Measurements from ENCODE around the gene IGSF6.

DNA sequence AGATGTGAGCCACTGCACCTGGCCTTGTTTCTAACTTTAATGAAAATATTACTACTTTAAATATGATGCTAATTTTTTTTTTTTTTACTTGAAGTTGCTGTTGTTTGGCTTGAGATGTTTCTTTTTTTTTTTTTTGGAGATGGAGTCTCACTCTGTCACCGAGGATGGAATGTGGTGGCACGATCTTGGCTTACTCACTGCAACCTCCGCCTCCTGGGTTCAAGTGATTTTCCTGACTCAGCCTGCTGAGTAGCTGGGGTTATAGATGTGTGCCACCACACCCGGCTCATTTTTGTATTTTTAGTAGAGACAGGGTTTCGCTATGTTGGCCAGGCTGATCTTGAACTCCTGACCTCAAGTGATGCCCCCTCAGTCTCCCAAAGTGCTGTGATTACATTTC, 23.6 kb downstream of the IGSF6 start:
- TF ChIP-seq, protein P1, sequence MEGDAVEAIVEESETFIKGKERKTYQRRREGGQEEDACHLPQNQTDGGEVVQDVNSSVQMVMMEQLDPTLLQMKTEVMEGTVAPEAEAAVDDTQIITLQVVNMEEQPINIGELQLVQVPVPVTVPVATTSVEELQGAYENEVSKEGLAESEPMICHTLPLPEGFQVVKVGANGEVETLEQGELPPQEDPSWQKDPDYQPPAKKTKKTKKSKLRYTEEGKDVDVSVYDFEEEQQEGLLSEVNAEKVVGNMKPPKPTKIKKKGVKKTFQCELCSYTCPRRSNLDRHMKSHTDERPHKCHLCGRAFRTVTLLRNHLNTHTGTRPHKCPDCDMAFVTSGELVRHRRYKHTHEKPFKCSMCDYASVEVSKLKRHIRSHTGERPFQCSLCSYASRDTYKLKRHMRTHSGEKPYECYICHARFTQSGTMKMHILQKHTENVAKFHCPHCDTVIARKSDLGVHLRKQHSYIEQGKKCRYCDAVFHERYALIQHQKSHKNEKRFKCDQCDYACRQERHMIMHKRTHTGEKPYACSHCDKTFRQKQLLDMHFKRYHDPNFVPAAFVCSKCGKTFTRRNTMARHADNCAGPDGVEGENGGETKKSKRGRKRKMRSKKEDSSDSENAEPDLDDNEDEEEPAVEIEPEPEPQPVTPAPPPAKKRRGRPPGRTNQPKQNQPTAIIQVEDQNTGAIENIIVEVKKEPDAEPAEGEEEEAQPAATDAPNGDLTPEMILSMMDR (conservative IDR thresholded peaks at IDR 0.05; ENCODE audit: low read depth, low read length) = no peak
- TF ChIP-seq RFX5 (IDR thresholded peaks at IDR 0.05; ENCODE audit: low read depth, low read length) (no peak), MAFK (IDR thresholded peaks at IDR 0.05; ENCODE audit: low read depth, low read length) (no peak), MXI1 (IDR thresholded peaks at IDR 0.05; ENCODE audit: borderline replicate concordance, low read depth, low read length) (no peak), MAZ (IDR thresholded peaks at IDR 0.05; ENCODE audit: borderline replicate concordance, low read depth, low read length) (no peak), POLR2A (IDR thresholded peaks at IDR 0.05; ENCODE audit: low read depth, low read length) (no peak), RAD21 (IDR thresholded peaks at IDR 0.05; ENCODE audit: low read length) (no peak), NFE2L2 (IDR thresholded peaks at IDR 0.05; ENCODE audit: low read depth, low read length) (no peak), BHLHE40 (IDR thresholded peaks at IDR 0.05; ENCODE audit: low read depth, low read length) (peak; percentile 77)
- TF ChIP-seq, protein P2, sequence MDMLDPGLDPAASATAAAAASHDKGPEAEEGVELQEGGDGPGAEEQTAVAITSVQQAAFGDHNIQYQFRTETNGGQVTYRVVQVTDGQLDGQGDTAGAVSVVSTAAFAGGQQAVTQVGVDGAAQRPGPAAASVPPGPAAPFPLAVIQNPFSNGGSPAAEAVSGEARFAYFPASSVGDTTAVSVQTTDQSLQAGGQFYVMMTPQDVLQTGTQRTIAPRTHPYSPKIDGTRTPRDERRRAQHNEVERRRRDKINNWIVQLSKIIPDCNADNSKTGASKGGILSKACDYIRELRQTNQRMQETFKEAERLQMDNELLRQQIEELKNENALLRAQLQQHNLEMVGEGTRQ (IDR thresholded peaks at IDR 0.05; ENCODE audit: low read depth, low read length) = no peak

Data from IMR-90 (cell line).